Measurements from ENCODE around the gene NLRP4.

NLRP4 gene, protein sequence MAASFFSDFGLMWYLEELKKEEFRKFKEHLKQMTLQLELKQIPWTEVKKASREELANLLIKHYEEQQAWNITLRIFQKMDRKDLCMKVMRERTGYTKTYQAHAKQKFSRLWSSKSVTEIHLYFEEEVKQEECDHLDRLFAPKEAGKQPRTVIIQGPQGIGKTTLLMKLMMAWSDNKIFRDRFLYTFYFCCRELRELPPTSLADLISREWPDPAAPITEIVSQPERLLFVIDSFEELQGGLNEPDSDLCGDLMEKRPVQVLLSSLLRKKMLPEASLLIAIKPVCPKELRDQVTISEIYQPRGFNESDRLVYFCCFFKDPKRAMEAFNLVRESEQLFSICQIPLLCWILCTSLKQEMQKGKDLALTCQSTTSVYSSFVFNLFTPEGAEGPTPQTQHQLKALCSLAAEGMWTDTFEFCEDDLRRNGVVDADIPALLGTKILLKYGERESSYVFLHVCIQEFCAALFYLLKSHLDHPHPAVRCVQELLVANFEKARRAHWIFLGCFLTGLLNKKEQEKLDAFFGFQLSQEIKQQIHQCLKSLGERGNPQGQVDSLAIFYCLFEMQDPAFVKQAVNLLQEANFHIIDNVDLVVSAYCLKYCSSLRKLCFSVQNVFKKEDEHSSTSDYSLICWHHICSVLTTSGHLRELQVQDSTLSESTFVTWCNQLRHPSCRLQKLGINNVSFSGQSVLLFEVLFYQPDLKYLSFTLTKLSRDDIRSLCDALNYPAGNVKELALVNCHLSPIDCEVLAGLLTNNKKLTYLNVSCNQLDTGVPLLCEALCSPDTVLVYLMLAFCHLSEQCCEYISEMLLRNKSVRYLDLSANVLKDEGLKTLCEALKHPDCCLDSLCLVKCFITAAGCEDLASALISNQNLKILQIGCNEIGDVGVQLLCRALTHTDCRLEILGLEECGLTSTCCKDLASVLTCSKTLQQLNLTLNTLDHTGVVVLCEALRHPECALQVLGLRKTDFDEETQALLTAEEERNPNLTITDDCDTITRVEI

DNA sequence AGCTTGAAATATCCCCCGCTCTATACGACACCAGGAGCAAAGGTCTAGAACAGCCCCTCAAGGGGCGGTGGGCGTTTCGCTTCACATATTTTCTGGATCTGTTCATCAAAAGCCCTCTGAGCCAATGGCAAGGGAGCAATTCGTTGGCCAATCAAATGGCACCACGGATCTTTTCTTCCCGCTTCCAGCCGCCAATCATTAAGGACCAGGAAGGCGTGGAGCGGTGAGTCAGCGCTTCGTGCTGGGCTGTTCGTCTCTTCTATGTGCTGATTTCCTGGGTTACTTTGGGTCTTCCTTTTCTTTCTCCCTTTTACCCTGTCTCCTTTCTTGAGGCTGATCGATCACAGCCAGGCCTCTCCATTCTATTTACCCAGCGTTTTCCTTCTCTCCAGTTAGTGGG is at the start of gene NLRP4:
Gene NLRP4 (plus strand): TSS at position 201 of the 400 bp plus-strand sequence. CDS start 15,541 bp downstream, outside the sequence.
- DNase-seq (ENCODE audit: low read depth): no peak

DNA sequence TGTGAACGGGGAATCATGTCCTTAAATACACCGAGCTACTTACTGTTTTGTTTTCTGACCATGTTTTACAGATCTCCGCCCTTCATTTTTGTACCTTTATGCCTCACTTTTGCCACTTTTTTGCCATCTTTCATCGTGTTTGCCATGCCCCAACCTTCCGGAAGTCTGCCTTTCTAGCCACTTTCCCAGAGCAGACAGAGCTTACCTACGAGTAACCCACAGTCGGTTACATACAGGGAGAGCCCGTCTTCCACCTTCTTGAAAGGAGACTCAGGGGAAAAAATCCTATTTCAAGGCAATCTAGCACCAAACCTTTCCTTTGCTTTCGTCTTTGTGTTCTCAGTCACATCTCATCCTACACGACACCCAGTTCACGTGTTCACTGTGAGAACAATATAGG is 41.3 kb upstream of the NLRP4 start:
- no peak for DNase-seq (ENCODE audit: low read depth)

DNA sequence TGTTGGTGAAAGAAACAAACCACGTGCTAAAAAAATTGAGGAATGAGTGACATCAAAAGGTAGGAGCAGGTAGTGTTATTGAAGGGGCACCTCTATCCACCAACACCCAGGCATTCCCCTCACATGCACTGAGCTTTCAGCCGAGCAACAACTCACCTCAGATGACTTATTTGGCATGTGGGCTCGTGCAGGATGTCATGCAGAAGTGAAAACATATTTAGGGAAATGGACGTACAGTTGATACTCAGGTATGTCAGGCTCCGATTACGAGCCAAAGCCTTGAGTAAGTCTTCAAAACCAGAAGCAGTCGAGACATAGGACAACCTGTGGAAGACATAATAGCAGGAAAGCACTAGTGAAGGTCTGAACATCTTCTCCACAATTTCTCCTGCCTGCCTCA is 34.9 kb upstream of the NLRP4 start:
- no peak for DNase-seq (ENCODE audit: low read depth)

DNA sequence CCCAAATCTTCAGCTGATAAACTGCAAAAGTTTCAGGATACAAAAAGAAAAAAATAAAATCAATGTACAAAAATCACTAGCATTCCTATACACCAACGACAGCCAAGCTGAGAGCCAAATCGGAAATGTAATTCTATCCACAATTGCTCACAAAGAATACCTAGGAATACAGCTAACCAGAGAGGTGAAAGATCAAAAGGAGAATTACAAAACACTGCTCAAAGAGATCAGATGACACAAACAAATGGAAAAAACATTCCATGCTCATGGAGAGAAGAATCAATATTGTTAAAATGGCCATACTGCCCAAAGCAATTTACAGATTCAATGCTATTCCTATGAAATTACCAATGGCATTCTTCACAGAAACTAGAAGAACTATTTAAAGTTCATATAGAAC is 34.1 kb upstream of the NLRP4 start:
- no peak for DNase-seq (ENCODE audit: low read depth)

DNA sequence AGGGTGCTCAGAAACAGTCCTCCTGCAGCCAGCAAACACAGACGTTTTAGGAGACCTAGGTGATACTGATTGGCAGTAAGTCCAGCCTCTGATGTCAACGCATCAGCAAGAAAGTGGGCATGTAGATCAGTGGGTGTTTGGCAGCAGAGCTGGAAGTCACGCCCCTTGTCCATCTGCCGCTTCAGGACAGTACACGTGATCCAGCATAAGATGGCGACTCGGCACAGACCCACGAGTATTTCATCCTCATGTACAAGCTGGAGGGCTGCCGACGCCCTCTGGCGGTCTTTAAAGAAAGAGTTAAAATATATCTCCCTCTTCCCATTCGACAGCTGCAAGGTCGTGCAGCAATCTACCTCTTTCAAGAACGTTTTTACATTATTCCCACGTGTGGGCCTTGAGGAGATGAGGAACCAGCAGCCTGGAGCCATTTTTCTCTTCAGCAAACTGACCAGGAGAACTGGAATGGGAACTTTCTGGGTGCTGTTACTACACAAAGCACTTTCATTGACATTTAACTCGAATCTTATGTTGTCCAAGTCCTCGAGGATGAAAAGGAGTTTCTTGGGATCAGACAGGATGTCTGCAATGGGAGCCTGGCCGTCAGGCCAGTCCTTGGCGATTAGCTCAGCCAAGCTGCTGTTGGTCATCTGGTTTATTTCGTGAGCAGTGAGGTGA is 26.8 kb upstream of the NLRP4 start:
- DNase-seq (ENCODE audit: low read depth): peak; percentile 92

DNA sequence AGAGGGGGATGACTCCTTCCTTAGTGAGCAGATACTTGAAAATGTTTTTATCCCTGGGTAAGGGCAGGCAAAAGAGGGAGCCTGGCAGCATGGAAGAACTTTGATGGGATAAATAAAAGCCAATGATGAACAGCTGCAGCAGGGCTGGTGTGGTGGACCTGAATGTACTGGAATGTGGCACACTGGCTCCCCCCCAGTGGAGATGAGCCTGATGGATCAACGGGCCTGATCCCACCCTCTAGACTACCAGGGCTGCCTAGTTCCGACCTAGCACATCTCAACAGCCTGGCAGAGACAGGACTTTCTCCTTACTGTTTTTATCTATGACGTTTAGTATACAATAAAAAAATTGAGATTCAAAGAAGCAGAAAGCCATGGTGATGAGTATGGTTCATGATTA is 25.0 kb upstream of the NLRP4 start:
- DNase-seq (ENCODE audit: low read depth): no peak

DNA sequence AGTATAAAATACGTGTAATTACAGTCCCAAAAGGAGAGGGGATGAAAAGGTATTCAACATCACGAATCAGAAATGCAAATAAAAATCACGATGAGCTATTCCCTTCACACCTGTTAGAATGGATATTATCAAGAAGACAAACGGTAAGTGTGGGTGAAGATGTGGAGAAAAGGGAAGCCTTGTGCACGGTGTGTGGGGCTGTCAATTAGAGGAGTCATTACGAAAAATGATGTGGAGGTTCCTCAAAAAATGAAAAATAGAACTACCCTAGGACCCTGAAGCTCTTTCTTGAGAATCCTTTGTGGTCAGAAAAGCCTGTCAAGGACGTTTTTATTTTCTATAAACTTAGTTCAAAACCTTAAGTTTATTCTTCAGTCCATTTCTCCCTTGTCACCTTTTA is 23.9 kb upstream of the NLRP4 start:
- no peak for DNase-seq (ENCODE audit: low read depth)

DNA sequence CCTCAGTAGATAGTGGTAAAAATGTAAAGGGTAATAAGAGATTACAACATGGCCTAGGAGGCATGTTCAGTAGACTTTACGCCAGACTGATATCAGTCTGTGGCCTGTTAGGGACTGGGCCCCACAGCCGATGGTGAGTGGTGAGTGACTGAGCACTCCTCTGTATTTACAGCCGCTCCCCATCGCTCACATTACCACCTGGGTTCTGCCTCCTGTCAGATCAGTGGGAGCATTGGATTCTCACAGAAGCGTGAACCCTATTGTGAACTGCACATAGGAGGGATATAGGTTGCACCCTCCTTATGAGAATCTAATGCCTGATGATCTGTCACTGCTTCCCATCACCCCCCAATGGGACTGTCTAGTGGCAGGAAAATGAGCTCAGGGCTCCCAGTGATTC is 22.4 kb upstream of the NLRP4 start:
- no peak for DNase-seq (ENCODE audit: low read depth)

DNA sequence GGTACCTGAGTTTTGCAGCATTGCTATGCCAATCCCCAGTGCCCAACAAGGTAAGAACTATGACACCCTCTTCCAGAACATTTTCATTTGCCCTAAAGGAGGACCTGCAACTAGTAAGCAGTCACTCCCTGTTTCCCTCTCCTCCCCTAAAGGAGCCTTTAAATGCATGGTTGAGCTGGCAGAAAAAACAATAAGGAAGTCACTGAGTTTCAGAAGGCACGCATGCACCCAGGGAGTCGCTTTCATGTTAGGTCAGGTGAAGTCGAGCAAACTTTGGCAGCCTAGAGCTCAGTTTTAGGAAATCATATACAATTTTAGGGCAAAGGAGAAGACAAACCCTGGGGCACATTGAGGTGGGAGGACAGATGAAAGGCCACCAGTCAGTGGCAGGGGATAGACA is 16.3 kb upstream of the NLRP4 start:
- DNase-seq (ENCODE audit: low read depth): no peak

DNA sequence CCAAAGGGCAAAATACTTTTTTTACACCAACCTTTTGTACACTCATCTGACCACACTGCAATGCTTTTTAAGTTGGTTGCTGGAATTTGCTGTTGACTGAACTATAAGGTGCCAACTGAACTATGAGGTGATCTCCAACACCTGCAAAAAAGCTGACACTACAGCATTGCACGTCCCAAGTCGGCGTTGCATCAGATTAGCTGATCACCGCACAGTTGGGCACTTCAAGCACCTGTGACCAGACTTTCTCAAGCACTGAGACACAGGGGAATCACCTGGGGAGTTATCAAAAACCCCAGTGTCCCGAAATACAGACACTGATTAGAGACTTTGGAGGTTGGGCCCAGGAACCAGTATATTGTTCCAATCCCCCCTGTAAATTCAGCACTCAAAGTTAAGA is 5.7 kb upstream of the NLRP4 start:
- DNase-seq (ENCODE audit: low read depth): no peak

DNA sequence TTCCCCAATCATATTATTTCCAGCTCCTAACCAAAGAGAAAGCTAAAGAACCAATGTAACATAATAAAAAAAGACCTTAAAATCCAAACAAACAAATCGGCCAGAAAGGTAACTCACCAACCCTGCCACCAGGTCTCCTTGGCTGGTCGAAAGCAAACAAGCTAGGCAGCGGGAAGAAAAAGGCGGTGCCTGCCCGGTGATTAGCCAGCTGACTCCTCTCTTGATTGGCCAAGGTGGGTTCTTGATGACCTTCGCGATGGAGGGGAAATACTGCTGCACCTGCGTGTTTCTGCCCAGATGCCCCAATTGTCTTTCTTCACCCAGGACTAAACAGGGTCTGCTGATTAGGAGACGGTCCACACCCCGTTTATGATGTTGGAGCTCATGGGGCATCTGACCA is 4.5 kb upstream of the NLRP4 start, which contains the start of gene NLRP11:
Gene NLRP11 (minus strand): TSS at position 154 of the 400 bp plus-strand sequence. CDS start 13,825 bp downstream, outside the sequence.
- DNase-seq (ENCODE audit: low read depth): no peak

DNA sequence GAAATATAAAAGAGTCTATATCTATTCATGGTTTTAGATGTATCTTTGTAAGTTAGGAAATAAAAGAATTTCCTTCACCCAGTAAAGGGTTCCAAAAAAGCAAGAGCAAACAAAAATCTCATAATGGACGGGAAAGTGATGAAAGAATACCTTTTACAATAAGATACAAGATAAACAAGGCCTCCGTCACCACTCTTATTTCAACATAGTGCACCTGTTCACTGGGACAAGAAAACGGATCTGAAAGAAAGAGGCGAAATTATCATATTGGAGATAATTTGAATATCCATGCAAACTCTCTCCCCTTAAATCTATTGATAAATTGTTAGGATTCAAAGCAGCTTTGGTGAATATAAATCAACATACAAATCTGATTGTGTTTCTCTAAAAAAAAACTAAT is 3.7 kb upstream of the NLRP4 start:
- no peak for DNase-seq (ENCODE audit: low read depth)

DNA sequence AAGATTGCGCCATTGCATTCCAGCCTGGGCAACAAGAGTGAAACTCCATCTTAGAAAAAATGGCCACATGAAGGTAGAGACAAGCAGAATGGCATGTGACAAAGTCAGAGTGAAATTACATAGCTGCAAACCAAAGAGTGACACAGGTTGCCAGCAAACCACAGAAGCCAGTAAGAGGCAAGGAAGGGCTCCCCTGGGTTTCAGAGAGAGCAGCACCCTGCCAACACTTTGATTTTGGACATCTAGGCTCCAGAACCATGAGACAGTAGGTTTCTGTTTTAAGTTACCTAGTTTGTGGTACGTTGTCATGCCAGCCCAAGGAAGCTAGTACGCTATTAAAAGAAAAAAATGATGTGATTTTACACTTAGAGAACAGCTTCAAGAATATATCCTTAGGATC is 1.9 kb downstream of the NLRP4 start:
- DNase-seq (ENCODE audit: low read depth): no peak

DNA sequence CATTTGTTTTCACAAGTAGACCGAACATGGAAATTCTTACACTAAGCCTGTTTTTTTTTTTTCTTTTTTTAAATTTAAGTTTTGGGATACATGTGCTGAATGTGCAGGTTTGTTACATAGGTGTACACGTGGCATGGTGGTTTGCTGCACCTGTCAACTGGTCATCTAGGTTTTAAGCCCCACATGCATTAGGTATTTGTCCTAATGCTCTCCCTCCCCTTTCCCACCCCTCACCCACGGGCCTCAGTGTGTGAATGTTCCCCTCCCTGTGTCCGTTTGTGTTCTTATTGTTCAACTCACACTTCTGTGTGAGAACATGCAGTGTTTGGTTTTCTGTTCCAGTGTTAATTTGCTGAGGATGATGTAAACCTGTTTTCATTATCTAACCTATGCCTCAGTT is 2.6 kb downstream of the NLRP4 start:
- DNase-seq (ENCODE audit: low read depth): no peak

DNA sequence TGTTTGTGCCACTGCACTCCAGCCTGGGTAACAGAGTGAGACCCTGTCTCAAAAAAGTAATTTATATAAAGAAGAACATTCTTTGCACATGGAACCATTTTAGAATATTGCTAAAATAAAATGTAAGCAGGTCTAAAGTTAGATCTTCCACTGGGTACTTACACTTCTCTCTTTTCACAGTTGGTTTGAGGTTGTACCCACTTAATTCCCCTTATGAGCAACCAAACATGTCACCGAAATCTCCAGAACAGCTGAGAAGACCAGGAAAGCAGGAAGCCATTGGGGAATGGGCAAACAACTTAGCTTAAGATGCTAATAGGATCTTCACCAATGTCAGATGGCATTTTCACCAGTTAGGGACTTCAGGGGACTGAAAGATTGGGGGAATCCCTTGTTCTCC is 18.8 kb downstream of the NLRP4 start:
- no peak for DNase-seq (ENCODE audit: low read depth)

DNA sequence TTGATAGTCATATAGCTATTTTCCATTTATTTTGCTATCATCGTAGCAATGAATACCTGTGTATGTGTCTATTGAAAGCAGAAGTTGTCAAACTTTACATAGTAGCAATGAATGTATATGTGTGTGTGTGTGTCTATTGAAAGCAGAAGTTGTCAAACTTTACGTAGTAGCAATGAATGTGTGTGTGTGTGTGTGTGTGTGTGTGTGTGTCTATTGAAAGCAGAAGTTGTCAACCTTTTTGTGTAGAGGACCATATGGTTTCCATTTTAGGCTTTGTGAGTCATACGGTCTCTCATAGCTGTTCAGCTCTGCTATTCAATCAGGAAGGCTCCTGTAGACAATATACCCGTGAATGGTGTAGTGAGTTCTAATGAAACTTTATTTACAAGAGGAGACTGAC is 20.8 kb downstream of the NLRP4 start:
- no peak for DNase-seq (ENCODE audit: low read depth)

DNA sequence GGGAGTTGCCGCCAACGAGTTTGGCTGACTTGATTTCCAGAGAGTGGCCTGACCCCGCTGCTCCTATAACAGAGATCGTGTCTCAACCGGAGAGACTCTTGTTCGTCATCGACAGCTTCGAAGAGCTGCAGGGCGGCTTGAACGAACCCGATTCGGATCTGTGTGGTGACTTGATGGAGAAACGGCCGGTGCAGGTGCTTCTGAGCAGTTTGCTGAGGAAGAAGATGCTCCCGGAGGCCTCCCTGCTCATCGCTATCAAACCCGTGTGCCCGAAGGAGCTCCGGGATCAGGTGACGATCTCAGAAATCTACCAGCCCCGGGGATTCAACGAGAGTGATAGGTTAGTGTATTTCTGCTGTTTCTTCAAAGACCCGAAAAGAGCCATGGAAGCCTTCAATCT is 21.6 kb downstream of the NLRP4 start:
- no peak for DNase-seq (ENCODE audit: low read depth)

DNA sequence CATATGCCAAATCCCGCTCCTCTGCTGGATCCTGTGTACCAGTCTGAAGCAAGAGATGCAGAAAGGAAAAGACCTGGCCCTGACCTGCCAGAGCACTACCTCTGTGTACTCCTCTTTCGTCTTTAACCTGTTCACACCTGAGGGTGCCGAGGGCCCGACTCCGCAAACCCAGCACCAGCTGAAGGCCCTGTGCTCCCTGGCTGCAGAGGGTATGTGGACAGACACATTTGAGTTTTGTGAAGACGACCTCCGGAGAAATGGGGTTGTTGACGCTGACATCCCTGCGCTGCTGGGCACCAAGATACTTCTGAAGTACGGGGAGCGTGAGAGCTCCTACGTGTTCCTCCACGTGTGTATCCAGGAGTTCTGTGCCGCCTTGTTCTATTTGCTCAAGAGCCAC is 22.1 kb downstream of the NLRP4 start:
- no peak for DNase-seq (ENCODE audit: low read depth)

DNA sequence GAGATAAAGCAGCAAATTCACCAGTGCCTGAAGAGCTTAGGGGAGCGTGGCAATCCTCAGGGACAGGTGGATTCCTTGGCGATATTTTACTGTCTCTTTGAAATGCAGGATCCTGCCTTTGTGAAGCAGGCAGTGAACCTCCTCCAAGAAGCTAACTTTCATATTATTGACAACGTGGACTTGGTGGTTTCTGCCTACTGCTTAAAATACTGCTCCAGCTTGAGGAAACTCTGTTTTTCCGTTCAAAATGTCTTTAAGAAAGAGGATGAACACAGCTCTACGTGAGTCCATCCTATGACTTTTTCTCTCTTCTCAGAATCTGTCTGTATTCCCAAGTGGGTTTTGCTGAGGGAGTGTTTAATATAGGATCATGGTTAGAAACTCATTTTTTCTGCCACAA is 22.6 kb downstream of the NLRP4 start:
- no peak for DNase-seq (ENCODE audit: low read depth)

DNA sequence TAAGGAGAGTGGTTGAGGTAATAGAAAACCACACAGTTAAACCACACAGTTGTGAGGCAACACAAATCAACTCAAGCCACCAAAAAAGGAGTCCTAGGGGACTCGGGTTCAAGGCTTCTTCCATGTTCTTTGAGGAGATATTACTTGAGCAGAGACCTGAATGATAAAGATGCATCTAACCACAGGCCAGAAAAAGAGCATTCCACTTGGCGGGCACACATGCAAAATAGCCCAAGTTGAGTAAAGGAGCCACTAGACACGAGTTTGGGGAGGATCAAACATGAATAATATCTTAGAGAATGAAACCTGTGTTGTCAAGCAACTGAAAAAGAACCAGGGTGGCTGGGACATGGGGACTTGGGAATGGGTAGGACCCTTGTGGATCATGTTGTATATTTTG is 30.2 kb downstream of the NLRP4 start:
- no peak for DNase-seq (ENCODE audit: low read depth)

DNA sequence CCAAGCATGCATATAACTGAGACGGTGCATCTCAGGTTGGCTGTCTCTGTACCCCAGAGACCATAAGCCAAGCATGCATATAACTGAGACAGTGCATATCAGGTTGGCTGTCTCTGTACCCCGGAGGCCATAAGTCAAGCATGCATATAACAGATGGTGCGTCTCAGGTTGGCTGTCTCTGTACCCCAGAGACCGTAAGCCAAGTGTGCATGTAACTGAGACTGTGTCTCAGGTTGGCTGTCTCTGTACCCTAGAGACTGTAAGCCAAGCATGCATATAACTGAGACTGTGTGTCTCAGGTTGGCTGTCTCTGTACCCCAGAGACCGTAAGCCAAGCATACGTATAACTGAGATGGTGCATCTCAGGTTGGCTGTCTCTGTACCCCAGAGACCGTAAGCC is 30.8 kb downstream of the NLRP4 start:
- DNase-seq (ENCODE audit: low read depth): no peak

DNA sequence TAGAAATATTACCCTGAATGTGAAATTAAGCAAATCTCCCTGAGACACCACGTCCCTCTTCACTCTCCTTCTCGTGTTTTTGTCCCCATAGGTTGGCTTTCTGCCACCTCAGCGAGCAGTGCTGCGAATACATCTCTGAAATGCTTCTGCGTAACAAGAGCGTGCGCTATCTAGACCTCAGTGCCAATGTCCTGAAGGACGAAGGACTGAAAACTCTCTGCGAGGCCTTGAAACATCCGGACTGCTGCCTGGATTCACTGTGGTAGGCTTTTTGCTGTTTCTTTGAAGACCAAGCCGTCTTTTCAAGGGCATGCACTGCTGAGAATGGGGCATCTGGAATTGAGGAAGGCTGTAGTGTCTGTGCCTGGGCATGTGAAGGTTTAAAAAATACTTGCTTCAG is 34.4 kb downstream of the NLRP4 start:
- no peak for DNase-seq (ENCODE audit: low read depth)
